Dendritic cell treated with granulocyte-macrophage colony-stimulating factor and Interleukin-4, amounts not matched to agents 40 ng/mL and 50 ng/mL, for 4 days (primary cell): ENCODE data around the gene CALCOCO2.
A peak's percentile ranks its signal among the peaks of the same experiment; 100 is the strongest.
"Not testable (repeated sequence)": the region's sequence is repeated elsewhere in the genome, so short reads cannot be mapped to it uniquely, and the experiment has no call there.

Experiments used
- H3K27ac Mint-ChIP-seq: one replicate; pipeline ENCODE4 v1.8.0; 2022; ENCODE audit warnings: mild to moderate bottlenecking, mixed read lengths
- H3K27me3 Mint-ChIP-seq: one replicate; pipeline ENCODE4 v1.8.0; 2022; ENCODE audit warnings: mild to moderate bottlenecking, mixed read lengths
- H3K36me3 Mint-ChIP-seq: one replicate; pipeline ENCODE4 v1.8.0; 2022; ENCODE audit warnings: low read depth, mixed read lengths
- H3K4me1 Mint-ChIP-seq: one replicate; pipeline ENCODE4 v1.8.0; 2022; ENCODE audit warnings: low read depth, mixed read lengths
- H3K4me3 Mint-ChIP-seq: one replicate; pipeline ENCODE4 v1.8.0; 2022; ENCODE audit warnings: mild to moderate bottlenecking, moderate library complexity, mixed read lengths
- H3K9me3 Mint-ChIP-seq: one replicate; pipeline ENCODE4 v1.8.0; 2022; ENCODE audit warnings: mixed read lengths
- intact Hi-C: fragments of 100-400 bp; cut with micrococcal nuclease; formaldehyde crosslinking; loops from one replicate; pipeline ENCODE4 v1.15.0; 2022

Gene CALCOCO2, protein sequence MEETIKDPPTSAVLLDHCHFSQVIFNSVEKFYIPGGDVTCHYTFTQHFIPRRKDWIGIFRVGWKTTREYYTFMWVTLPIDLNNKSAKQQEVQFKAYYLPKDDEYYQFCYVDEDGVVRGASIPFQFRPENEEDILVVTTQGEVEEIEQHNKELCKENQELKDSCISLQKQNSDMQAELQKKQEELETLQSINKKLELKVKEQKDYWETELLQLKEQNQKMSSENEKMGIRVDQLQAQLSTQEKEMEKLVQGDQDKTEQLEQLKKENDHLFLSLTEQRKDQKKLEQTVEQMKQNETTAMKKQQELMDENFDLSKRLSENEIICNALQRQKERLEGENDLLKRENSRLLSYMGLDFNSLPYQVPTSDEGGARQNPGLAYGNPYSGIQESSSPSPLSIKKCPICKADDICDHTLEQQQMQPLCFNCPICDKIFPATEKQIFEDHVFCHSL

DNA sequence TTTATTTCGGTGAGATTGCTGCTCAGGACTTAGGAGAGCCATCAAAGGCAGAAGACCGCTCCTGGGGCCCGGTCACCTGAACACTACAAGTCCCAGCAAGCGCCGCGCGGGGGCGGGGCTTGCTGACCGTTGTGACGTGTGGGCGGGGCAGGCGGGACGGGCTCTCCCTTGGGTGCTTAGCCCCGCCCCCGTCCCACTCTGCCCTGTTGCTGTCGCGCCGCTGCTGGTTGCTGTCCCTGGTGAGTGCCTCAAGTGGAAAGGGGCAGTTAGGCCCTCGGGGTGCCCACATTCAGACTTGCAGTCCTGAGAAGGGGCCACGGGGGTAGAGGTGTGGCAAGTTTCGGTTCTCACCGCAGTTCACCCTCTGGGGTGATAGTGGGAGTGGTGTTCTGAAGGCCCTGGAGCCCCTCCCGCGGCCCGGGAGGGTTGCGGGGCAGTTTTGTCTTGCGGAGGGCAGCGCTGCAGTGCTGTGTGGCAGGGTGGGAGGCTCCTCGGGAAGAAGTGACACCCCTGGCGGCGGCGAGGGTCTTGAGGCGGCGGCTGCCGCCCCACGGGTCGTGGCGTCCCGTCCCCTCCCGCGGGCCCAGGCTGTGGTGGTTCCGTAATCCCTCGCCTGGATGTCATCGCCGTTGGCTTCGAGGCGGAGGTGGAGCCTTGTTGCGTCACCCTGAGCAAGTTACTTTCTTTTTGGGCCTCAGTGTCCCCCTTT is at the start of gene CALCOCO2:
TSS of gene CALCOCO2 (plus strand) at position 196 of the 709 bp plus-strand sequence. CDS start 10,673 bp downstream, outside the sequence.
- peaks cover 36% of the 10 kb centered on the region for H3K27me3 Mint-ChIP-seq
- H3K27ac Mint-ChIP-seq = peak within 1 kb of the TSS; percentile 99
- peaks cover 36% of the 10 kb centered on the region for H3K4me1 Mint-ChIP-seq
- H3K9me3 Mint-ChIP-seq = no peaks in the 10 kb centered on the region
- intact Hi-C loops = loop anchor here (2.0 kb wide), 1 partner anchor 62 kb away; the partner anchor contains the start of gene ATP5MC1
- peaks cover 16% of the 10 kb centered on the region for H3K36me3 Mint-ChIP-seq
- H3K4me3 Mint-ChIP-seq = peak within 1 kb of the TSS; percentile 97

DNA sequence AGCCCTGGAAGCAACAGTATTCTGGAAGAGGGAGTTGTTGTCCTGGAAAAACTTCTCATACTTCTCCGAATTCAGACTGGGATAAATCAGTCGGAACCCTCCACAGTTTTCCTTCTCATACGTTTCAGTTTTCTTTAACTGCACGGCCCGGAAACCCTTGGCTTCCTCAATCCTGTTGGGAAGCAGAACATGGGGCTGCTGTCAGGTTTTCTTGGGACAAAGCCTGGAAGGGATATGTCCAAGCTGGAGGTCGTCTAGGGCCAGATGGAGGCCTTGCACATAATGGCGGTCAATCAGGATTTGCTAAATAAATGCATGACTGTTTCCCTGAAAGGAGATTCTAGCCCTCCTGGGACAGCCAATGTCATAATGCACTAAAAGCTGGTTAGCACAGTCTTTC is 43.0 kb upstream of the CALCOCO2 start:
- no peaks in the 10 kb centered on the region for H3K36me3 Mint-ChIP-seq
- intact Hi-C loops = no loop called here
- no peak overlapping the region for H3K4me3 Mint-ChIP-seq

DNA sequence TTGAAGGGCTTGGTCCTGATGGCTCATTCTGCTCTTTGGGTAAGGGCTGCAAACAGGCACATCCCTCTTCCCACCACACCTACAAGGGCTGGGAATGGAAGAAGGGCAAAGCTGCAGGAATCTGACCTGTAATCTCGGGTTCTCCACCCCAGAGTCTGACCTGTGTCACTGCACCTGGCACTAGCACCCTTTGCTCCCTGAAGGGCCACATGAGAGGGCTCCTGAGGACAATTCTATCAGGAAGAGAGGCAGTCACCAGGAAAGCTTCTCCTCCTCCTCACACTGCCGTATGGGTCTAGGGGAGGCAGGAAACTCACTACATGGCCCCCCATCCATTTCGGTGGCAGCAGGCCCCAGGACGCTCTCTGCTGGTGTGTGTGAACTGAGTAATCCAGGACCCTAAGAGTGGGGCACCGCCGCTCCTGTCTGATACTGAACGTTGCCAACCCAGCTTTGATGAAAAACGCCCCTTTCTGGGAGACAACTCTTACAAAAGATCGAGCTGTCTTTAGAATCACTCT is 40.2 kb upstream of the CALCOCO2 start:
- H3K27me3 Mint-ChIP-seq = peaks cover 73% of the 10 kb centered on the region
- H3K4me1 Mint-ChIP-seq = no peaks in the 10 kb centered on the region
- H3K36me3 Mint-ChIP-seq = no peaks in the 10 kb centered on the region
- no peak overlapping the region for H3K4me3 Mint-ChIP-seq
- no peak overlapping the region for H3K27ac Mint-ChIP-seq
- H3K9me3 Mint-ChIP-seq = no peaks in the 10 kb centered on the region
- intact Hi-C loops = loop anchor here (1.0 to 2.0 kb wide), 2 partner anchors 66 to 112 kb away; no protein-coding TSS in a partner anchor

More for the DNA sequence above, 43.0 kb upstream of the CALCOCO2 start:
- H3K27me3 Mint-ChIP-seq = peaks cover 73% of the 10 kb centered on the region
- H3K27ac Mint-ChIP-seq = no peak overlapping the region
- no peaks in the 10 kb centered on the region for H3K4me1 Mint-ChIP-seq
- no peaks in the 10 kb centered on the region for H3K9me3 Mint-ChIP-seq

DNA sequence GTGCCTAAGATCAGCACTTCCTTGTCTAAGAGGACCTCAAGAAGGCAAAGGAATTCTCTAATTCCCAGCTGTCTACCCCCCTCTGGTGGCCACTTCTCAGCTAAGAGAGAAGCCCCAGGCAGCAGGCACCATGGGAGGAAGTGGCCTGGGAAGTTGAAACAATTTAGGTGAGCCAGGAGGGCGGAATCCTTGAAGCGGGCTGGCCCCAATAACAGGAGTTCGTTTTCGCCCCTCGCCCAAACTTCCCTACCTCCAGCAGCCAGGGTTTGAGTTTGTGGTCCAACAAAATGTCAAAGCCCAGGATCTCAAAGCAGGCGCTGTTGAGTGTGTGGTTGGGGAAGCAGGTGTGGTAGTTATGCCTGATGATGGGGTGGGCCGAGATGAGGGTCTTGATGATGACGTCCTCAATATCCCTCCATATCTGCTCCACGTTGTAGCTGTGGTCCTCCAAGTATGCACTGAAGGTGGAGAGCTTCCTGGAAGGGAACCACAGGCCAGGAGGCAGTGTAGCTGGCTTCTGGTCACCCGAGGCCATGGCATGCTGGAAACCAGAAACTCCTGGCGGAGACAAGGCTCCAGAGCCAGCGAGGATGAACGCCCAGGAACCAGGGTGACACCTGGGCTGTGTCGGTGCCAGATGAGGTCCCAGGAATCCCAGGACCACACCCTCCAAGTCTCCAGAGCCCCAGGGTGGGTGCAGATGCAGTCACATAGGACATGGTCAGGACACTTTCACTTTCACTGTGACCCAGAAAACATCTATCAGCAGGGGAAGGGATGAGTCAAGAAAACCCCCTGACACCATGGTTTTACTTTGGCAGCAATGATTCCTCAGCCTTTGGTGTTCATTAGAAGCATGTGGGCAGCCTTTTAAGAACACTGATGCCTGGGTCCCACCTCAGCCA is 39.5 kb upstream of the CALCOCO2 start:
- Mint-ChIP-seq H3K4me3 (no peak overlapping the region), H3K4me1 (peaks cover 6% of the 10 kb centered on the region), H3K27me3 (peaks cover 68% of the 10 kb centered on the region), H3K36me3 (no peaks in the 10 kb centered on the region), H3K9me3 (no peaks in the 10 kb centered on the region), H3K27ac (no peak overlapping the region)
- intact Hi-C loops = loop anchor here (2.0 kb wide), 1 partner anchor 113 kb away; no protein-coding TSS in a partner anchor

DNA sequence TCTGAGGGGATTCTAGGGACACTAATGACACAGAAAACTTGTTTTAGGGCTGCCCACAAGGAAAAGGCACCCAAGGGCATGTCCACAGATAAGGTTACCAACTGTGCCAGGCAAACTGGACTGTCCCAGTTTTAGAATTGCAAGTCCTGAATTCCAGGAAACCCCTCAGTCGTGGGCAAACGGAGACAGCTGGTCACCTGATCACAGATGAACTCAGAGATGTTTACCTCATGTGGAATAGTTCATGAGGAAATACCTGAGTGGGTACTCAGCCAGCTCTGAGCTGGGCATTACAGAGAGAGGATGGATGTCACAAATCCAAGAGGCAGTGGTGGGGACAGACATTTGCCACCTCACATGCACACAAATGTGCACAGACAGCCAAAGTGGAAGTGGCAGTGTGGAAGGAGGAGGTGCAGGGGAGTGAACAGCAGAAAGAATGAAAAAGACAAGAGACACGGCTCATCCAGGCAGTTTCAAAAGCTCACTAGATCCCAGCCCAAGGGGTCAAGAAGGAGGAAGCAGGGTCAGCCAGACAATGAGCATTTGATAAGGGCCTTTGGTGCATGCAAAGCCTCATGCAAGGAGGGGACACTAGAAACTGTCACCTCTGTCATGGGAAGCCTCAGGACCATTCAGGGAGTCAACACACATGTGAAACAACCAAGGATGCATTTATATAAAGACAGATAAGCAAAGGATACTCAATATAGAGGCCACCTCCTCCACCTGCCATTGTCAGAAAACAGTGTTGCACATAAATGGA is 38.6 kb upstream of the CALCOCO2 start:
- no peaks in the 10 kb centered on the region for H3K36me3 Mint-ChIP-seq
- peaks cover 6% of the 10 kb centered on the region for H3K4me1 Mint-ChIP-seq
- peaks cover 62% of the 10 kb centered on the region for H3K27me3 Mint-ChIP-seq
- intact Hi-C loops = no loop called here
- H3K27ac Mint-ChIP-seq = no peak overlapping the region
- H3K4me3 Mint-ChIP-seq = no peak overlapping the region
- H3K9me3 Mint-ChIP-seq = no peaks in the 10 kb centered on the region

DNA sequence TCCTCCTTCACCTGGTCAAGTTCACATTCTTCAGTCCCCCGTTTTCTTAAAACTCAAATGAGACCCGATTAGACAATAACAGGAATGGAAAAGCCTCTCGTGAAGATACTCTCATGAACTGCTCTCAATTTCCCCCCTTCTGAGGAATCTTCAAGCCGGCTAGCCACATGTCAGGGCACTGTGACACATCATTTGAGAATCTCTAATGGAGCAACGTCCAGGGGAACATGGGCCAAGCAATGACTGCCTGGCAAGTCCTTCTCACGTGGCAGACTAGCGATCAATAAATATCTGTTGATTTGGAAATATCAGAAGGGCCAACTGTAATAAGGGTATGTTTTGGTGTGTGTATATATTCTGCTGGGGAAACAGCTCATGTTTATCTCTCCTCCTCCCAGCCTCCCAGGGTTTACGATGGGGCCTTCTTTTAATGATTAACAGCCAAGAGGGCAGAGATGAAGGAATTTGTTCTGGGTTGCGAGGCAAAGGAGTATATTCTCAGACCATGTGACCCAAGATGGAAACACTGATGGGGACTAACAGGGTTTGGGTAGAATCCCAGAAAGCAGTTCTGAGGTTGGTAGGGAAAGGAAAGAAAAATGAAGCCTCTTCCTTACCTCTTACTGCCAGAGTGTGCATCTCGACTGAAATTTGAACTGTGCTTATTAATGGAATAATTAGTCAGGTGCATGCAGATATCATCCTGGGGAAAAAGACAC is 35.2 kb upstream of the CALCOCO2 start:
- Mint-ChIP-seq H3K36me3 (no peaks in the 10 kb centered on the region), H3K27ac (no peak overlapping the region), H3K4me3 (no peak overlapping the region), H3K9me3 (no peaks in the 10 kb centered on the region), H3K4me1 (peaks cover 13% of the 10 kb centered on the region), H3K27me3 (peaks cover 51% of the 10 kb centered on the region)
- intact Hi-C loops = no loop called here

DNA sequence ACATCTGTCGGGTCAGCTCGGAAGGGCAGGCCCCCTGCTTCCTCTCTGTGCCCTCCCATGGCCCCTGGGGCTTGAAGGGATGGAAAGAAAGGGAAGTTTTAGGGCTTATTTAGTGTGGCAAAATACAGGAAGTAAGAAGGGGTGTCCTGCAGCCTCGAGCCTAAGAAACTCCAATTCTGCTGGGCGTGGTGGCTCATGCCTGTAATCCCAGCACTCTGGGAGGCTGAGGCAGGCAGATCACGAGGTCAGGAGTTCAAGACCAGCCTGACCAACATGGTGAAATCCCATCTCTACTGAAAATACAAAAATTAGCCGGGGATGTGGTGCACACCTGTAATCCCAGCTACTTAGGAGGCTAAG is 34.7 kb upstream of the CALCOCO2 start:
- H3K4me3 Mint-ChIP-seq, intact Hi-C loops, H3K36me3 Mint-ChIP-seq, H3K9me3 Mint-ChIP-seq, H3K27ac Mint-ChIP-seq: not testable (repeated sequence)
- Mint-ChIP-seq H3K4me1 (peaks cover 19% of the 10 kb centered on the region), H3K27me3 (peaks cover 52% of the 10 kb centered on the region)

DNA sequence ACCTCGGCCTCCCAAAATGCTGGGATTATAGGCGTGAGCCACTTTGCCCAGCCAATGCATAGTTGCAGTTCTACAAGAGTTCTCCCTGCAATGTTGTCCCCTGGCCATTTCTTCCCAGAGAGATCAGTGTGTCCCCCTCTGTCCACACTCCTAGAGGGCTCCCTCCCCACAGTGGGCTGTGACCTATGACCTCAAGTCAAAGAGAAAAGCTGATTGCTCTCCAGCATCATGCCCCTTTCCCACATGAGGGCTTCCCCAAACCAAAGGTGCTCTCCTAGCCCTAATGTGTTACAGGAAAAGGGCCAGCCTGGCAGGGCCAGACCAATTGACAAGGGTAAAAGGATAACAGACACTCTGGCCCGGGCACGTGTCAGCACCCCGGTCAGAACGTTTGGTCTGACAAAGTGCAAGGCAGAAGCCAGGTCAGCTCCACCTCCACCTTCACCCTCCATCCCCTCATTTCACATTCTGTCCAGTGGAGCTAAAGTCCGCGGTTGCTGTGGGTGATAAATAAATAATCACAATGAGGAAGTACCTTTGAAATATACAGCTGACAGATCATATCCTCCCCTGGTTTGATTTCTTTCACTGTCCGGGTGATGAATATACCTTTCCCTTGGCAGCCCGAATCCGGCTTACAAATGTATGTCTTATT is 31.6 kb upstream of the CALCOCO2 start:
- no peaks in the 10 kb centered on the region for H3K9me3 Mint-ChIP-seq
- no peaks in the 10 kb centered on the region for H3K36me3 Mint-ChIP-seq
- intact Hi-C loops = no loop called here
- peaks cover 46% of the 10 kb centered on the region for H3K27me3 Mint-ChIP-seq
- H3K27ac Mint-ChIP-seq = no peak overlapping the region
- H3K4me1 Mint-ChIP-seq = peaks cover 19% of the 10 kb centered on the region
- H3K4me3 Mint-ChIP-seq = no peak overlapping the region

DNA sequence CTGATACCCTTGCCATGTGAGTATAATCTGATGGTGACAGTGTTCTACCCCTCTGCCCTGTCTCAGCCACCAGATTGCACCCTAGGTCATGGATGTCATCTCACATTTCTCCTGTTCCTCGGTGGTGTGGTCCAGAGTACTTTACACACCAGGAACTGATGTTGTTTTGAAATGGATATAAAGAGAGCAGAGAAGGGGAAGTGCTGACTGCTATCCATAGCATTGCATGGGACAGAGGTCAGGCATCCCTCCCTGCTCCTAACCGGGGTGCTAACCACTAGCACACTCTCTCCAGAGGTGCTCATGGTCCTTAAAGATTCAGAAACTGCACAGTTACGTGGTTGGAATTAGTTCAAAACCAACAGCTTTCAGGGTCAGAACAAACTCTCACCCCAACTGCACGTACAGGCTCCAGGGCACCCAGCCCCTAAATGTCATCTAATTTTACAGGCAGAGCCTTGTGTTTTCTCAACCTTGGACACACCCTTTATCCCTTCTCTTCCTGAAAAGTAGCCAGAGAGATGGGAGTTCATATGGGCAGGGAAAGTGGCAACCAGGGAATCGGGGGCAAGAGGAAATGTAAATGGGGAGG is 30.1 kb upstream of the CALCOCO2 start:
- no peak overlapping the region for H3K4me3 Mint-ChIP-seq
- H3K4me1 Mint-ChIP-seq = peaks cover 19% of the 10 kb centered on the region
- intact Hi-C loops = no loop called here
- no peaks in the 10 kb centered on the region for H3K9me3 Mint-ChIP-seq
- H3K27me3 Mint-ChIP-seq = peaks cover 52% of the 10 kb centered on the region
- H3K36me3 Mint-ChIP-seq = no peaks in the 10 kb centered on the region
- no peak overlapping the region for H3K27ac Mint-ChIP-seq

DNA sequence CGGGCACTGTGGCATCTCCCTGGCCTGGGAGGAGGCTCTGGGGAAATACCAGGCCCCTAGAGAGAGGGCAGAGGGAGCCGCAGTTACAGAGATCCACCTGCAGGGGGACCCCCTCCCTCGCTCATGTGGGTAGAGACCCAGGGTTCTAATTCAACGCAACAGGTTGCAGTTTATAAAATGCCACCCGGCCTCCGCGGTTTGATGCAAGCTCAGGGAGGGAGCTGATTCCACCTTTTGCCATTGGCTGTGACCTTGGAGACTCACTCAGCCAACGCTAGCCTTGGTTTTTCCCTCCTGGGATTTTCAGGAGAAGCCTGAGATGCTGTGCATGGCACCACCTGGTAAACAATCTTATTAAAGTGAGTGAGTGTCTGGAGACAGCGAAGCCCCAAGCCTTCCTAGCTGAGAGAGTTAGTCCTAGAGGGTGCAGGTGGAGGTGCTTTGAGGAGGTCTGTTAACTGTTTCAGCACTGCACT is 25.9 kb upstream of the CALCOCO2 start:
- H3K4me1 Mint-ChIP-seq = peaks cover 12% of the 10 kb centered on the region
- H3K27me3 Mint-ChIP-seq = peaks cover 47% of the 10 kb centered on the region
- no peaks in the 10 kb centered on the region for H3K36me3 Mint-ChIP-seq
- H3K27ac Mint-ChIP-seq = no peak overlapping the region
- no peak overlapping the region for H3K4me3 Mint-ChIP-seq
- intact Hi-C loops = loop anchor here (2.0 kb wide), 1 partner anchor 74 kb away; no protein-coding TSS in a partner anchor
- H3K9me3 Mint-ChIP-seq = no peaks in the 10 kb centered on the region

DNA sequence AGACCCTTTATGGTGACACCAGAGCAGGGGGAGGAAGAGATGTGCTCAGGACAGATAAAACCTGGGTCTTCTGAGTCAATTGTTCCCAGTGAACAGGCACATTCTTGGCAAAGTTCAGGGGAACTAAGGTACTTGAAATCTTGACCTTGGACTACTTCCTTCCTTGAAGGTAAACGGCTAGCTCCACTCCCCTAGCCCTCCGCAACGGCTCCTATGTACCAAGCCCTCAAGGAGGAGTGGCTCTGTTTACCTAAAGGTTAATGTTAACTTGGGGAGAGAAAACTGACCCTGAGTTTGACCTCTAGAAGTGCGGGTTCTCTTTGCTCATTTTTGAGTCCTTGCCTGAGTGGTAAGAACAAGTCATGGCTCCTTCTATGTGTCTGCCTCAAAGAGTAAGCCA is 21.7 kb upstream of the CALCOCO2 start:
- Mint-ChIP-seq H3K4me1 (no peaks in the 10 kb centered on the region), H3K27me3 (peaks cover 38% of the 10 kb centered on the region), H3K27ac (no peak overlapping the region), H3K9me3 (no peaks in the 10 kb centered on the region), H3K4me3 (no peak overlapping the region), H3K36me3 (no peaks in the 10 kb centered on the region)
- intact Hi-C loops = no loop called here

DNA sequence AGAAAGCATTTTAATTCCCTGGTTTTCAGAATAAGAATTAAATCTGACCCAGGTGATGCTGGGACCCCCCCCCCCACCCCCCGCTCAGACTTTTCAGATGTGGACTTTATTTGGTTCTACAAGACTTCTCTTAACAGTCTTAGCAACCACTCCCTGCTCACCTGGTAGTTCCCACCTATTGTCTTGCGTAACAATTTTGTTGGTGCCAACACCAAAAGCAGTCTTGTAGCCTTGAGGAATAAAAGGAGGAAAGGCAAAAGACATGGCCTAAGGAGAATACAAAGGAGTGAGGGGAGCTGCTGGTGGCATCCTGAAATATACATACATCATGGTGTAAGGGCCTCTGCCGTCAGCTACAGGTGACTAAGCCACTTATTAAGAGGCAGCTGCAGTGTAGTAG is 18.8 kb upstream of the CALCOCO2 start:
- Mint-ChIP-seq H3K4me3 (no peak overlapping the region), H3K36me3 (no peaks in the 10 kb centered on the region), H3K4me1 (peaks cover 8% of the 10 kb centered on the region), H3K27me3 (peaks cover 46% of the 10 kb centered on the region), H3K27ac (no peak overlapping the region), H3K9me3 (no peaks in the 10 kb centered on the region)
- intact Hi-C loops = no loop called here
